GM19023 (cell line): ENCODE measurements around the gene U2AF1.
"Not testable (repeated sequence)": the region's sequence is repeated elsewhere in the genome, so short reads cannot be mapped to it uniquely, and the experiment has no call there.

Experiments used
- ATAC-seq: cut with Tn5 transposase; IDR thresholded peaks from one replicate; pipeline ENCODE4 v1.9.1; 2021; ENCODE audit warnings: mild to moderate bottlenecking, moderate library complexity; ENCODE audit not compliant: unreplicated experiment

The U2AF1 gene, protein sequence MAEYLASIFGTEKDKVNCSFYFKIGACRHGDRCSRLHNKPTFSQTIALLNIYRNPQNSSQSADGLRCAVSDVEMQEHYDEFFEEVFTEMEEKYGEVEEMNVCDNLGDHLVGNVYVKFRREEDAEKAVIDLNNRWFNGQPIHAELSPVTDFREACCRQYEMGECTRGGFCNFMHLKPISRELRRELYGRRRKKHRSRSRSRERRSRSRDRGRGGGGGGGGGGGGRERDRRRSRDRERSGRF

DNA sequence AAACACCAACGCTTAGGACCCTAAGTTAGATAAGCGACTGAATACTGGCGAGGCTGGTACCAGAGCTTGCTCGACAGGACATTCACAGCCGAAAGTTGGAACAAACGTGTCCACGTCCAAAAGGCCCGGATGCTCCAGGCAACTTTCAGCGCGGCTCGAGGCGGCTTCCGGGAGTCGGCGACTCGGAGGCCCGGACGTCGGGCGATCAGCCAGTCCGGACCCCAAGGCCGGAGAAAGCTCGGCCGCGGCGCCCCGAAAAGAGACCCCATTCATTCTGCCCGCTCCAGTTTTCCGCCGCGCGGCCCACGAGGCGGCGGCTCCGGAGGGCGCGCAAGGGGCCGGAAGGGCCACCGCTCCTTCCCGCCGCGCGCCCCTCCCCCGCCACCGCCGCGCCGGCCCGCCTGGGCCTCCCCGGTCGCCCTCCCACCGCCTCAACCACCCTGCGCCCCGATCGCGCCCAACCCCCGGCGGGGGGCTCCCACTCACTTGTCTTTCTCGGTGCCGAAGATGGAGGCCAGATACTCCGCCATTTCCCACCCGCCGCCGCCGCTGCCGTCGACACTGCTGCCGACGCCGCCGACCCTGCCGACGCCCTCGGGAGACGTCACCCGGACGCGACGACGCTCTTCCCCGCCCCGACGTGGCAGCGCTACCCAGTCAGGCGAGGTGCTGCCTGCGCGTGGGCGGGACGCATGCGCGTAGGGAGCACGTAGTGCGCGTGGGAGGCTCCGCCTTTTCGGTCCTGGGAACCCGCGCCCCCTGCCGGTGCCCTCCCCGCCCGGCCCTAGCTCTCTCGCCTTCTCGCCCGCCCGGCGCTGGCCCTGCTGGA lies at the start of gene U2AF1:
U2AF1 (minus strand) TSS at position 606 of the 829 bp plus-strand sequence; CDS start at position 530, 76 bp downstream.
- not testable (repeated sequence) for ATAC-seq

DNA sequence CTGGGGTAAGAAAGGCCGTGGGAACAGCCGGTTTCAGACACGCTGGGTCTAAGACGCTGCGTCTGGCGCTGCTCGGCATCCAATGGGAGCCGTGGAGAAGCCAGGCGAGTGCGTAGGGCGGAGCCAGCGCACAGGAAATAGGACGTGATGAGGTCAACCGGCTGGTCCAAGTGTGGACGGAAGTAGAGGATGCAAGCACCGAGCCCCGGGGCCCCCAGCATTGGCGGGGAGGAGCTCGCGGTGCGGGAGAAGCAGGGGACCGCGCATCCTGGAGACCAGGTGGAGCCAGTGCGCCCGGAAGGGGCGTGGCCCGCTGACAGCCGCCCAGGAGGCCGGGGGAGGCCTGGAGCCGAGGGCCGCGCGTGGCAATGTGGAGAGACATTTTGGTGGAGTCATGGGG lies 46.2 kb upstream of the U2AF1 start:
- ATAC-seq, result not testable (repeated sequence)

DNA sequence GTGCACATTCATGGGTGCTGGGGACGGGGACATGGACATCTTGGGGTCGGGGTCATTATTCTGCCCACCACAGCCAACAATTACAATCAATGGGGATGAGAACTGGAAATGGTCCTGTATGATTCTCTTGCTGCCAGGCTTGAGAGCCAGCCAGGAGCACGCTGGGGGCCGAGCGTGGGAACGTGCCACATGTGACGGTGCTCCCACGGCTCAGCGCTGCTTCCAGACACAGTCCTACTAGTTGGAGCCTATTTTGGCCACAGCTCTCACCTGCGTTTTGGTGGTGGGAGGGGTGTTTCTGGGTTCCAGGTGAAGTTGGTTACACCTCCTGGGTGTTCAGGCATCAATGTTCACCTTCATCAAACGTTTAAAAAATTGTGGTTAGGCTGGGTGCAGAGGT lies 42.0 kb upstream of the U2AF1 start:
- not testable (repeated sequence) for ATAC-seq

DNA sequence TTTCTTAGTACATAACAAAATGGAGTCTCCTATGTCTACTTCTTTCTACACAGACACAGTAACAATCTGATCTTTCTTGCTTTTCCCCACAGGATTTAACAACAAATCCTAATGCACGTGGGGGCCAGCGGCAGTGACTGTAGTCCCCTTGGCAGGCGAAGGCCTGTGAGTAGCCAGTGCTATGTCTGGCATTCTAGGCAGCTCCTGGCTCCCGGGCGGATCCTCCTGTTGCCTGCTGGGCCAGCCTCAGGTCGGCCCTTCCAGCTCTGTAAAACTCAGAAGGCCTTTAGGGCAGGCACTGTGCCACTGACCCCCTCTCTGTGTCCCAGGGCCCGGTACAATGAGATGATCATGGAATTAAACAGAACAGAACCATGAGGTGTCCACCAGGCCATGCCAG lies 40.6 kb upstream of the U2AF1 start:
- ATAC-seq, result not testable (repeated sequence)

DNA sequence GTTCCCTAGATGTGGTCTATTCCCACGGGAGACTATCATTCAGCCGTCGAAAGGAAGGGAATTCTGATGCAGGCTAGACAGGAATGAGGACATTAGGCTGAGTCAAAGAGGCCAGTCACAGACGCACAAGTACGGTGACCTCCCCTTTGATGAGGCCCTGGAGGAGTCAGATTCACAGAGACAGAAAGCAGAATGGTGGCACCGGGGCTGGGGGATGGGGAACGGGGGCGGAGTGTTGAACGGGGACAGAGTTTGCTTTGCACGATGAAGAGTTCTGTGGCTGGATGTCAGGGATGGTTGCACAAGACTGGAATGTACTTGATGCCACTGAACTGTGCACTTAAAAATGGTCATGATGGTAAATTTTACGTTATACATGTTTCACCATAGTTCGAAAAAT lies 39.3 kb upstream of the U2AF1 start:
- ATAC-seq, result not testable (repeated sequence)

DNA sequence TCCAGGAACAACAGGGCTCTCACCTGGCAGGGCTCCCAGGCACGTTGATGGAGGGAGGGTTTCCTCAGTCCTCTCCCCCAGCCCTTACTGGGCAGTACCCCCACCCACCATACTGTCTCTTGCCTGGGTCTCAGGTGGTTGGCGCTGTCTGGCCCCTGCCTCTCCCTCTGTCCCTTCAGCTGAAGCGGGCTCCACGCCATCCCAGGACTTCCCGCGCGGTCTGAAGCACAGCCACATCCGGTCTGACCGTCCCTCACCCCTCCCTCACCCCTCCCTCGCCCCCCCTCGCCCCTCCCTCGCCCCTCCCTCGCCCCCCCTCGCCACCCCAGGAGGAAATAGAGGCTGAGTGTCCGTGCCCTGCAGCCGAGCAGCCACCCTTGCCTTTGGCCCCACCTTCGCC lies 34.0 kb upstream of the U2AF1 start:
- not testable (repeated sequence) for ATAC-seq

DNA sequence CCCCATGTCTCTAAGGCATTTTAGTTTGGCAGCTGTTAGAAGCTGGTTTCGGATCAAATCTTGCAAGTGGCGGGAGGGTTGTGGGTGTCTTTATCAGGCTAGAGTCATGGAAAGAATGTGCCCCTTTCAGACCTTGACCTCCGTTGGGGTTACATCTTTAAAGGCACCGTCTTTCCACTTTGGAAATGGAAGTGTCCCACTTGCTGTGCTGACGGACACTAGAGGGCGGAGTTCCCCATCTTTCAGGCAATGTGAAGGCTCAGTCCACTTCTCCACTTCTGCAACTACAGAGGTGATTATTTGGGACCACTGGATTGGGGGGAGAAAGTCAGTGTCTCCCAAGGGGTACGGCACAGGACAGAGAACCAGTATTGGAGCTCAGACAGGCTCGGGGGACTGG lies 31.6 kb upstream of the U2AF1 start:
- not testable (repeated sequence) for ATAC-seq

DNA sequence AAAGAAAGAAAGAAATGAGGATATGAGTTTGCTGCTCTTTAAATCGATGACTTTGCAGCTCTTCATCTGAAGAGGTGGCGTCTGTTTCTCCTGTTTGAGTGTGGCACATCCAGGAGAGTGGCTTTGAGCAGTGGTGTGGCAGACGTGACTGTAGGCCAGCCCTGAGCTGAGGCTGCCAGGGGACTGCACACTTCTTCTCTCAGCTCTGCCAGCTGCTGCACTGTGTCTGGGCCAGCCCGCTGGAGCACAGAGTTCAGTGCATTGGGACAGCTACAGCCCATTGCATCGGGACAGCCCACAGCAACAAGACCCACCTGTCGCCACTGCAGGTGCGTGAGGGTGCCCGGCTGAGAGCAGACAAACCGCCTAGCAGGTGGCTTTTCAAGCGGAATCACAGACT lies 27.1 kb upstream of the U2AF1 start:
- ATAC-seq, result not testable (repeated sequence)

DNA sequence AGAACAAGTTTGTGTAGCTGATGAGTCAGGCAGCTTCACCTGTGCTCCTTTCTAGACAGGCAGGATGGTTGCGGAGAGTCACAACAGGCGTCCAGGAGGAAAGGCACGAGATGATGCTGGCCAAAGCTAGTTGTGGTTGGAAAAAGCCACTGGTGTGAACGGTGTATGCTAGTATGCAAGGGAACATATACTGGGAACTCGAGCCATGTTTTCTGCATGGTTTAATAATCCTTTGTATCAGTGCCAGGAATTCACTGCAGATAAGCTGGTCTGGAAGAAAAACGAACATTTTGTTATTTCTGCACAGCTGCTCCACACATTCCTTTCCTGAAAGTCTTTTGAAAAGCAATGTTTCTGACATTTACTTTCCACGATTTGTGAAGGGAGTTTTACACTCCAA lies 22.7 kb upstream of the U2AF1 start:
- ATAC-seq, result not testable (repeated sequence)

DNA sequence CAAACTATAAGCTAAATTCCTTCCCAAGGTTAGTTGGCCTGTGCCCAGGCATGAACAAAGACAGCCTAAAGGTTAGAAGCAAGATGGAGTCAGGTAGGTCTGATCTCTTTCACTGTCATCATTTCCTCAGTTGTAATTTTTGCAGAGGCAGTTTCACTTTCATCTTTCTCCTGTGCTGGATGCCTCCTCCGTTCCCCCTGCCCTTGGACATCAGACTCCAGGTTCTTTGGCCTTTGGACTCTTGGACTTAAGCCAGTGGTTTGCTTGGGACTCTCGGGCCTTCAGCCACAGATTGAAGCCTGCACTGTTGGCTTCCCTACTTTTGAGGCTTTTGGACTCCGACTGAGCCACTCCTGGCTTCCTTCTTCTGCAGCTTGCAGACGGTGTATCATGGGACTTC lies 8.6 kb upstream of the U2AF1 start:
- ATAC-seq, result not testable (repeated sequence)

DNA sequence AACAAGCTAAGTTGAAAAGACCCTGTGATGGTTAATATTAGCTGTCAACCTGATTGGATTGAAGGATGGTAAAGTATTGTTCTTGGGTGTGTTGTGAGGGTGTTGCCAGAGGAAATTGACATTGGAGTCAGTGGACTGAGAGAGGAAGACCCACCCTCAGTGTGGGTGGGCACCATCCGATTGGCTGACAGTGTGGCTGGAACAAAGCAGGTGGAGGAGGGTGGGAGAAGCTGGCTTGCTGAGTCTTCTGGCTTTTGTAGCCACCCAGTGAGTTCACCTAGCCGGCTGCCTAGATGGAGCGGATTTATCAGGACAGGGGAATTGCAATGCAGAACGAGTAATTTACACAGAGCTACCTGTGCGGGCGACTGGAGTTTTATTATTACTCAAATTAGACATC lies 7.1 kb upstream of the U2AF1 start:
- not testable (repeated sequence) for ATAC-seq

DNA sequence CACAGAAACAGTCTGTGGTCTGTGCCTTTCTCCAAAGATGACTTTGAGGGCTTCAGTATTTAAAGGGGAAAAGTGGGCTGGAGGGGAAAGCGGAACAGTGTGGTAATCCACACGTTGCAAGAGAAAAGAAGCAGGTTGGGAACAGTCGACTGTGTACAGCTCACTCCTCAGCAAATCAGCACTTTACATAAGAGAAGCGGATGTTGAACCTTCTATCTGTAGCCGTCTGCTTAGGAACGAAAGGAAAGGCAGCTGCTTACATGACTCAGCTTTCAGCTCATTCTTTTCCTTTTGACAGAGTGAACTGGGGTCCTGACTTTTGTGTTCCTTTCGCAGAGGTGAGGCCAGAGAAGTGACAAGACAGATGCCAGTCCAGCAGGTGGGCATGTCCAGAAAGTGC lies 1.6 kb upstream of the U2AF1 start:
- ATAC-seq, result not testable (repeated sequence)

DNA sequence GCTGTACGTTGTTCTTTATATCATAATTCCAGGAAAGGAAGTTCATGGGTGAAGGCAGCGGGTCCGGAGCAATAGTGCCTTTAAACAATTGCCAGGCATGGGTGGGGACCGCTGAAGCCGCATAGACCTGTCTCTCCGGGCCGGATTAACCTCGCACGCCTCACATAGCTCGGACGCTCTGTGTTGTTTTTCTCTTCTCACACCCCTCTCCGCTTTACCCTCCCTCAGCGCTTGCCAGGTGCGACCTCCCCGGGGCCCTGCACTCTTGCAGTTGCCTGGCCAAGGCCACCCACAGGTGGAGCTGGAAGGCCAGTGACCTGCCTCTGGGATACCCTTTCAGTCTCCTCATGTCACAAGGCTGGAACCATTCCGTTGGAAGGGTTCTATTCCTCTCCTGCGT lies 807 bp upstream of the U2AF1 start:
- not testable (repeated sequence) for ATAC-seq

DNA sequence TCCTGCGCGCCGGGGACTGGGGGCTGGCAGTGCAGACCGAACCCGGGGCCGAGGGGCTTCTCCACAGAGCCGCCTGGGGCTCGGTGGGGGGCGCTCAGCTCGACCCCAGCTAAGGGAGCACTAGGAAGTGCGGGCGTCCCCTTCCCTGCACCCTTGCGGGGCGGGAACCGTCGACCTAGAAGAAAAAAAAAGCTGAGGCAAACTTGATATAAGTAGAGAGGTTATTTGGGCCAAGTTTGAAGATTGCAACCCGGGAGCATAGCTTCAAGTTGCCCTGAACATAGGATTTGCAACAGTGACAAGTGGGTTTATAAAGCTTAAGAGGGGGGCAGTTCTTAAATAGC lies 396 bp upstream of the U2AF1 start:
- not testable (repeated sequence) for ATAC-seq

DNA sequence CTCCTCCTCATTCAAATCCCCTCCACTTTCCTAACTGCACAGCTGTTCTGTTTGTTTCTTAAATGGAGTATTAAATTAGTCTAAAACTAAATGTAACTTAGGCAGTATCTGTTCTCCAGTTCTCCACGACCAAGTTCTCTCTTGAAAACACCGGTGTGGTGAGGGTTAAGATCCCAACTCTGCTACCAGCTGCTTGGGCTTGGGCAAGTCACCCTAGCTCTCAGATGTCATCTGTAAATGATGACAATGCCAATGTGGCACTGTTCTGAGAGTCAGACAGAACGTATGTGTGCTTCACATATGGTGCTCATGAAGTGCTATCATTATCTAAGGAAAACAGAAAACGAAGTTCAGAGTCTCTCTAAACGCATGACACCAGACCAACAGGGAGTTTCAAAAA lies 2.7 kb downstream of the U2AF1 start:
- not testable (repeated sequence) for ATAC-seq

DNA sequence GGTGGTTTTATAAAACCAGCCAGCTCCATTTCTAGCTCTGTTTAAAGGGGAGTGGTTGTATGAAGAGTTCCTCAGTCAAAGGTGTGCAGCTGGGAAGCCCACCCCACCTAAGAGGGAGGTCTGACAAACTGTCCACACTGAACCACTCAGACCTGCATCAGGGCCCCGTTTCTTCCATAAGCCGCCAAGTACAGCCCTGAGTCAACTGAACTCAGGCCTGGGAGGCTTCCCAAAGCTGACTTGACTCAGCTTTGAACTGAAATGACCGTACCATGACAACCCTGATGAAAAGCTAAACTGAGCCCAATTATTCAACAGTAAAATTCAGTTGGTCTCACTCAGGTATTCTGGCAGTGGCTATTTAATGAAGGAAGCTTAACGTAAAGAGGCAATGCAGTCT lies 5.1 kb downstream of the U2AF1 start:
- ATAC-seq, result not testable (repeated sequence)

DNA sequence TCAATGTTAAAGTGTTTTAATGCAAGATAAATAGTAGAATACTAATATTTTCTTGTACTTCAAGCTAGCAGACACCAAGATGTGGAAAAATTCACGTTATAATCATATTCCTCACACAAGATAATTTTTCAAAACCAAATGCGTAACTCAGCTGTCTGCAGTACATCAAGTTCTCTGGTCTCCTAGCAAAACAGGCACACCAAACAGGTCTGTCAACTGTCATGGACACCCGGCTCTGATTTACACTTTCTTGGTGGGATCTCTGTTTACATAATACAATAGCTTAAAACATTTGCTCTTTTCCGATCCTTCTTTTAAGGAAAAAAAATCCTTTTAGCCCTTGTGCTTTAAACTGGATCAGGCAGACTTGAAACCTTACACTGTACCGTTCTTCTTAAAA lies 5.7 kb downstream of the U2AF1 start:
- not testable (repeated sequence) for ATAC-seq

DNA sequence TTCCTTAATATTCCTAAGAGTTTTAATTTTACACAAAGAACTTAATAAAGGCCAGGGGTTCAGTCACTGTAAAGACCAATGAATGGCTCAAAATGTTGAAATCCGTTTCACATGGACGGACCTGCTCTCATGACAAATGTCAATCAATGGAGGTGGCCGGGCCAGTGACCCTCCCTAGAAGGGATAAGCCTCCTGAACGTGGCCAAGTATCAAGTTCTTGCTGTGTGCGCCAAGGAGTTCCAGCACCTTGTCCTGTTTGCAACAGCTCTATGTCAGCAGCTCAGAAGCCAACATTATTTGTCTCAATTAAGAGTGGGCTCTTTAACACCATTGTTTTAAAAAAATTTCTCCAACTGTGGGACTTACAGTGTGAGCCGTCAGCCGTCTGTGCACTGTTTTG lies 6.4 kb downstream of the U2AF1 start:
- not testable (repeated sequence) for ATAC-seq

DNA sequence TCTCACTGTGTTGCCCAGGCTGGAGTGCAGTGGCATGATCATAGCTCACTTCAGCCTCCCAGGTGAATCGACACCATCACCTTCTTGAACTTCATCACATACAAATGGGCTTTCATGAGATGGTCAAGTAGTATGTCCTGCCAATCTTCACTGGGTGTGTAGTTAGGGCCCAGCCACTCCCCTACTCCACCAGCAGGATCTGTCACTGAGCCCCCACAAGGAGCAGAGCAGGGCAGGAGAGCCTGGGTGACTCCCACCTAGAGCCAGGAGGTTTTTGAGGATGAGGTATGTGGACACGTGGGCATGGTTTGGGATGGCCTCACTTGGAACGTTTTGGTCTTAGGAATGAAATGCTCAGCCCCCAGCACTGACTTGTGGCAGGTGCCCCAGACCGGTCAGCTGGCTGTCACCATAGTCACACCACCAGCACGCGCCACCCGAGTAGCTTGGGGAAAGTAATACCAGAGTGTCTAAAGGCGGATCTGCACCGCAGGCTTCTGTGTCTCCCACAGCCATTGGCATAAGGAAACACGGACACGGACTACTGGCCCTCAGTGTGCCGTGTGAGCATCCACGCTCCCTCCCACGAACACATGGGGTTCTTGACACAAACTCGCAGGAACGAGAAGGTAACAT lies 15.3 kb downstream of the U2AF1 start:
- ATAC-seq, result not testable (repeated sequence)

DNA sequence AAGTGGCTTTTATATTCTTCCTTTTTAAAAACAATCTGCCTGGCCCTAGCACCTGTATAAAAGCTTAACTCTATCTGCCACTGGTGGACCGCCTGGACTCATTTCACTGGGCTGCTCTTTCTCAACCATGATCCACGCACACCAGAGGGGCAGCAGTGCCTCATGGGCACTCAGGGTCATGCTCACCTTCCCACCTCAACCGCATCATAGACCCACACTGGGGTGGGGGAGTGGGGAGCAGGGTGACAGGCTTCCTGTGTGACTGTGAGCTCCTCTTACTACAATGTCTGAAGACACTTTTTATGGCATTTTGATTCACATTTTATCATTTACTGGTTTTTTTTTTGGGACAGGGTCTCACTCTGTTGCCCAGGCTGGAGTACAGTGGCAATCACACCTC lies 16.4 kb downstream of the U2AF1 start:
- not testable (repeated sequence) for ATAC-seq

DNA sequence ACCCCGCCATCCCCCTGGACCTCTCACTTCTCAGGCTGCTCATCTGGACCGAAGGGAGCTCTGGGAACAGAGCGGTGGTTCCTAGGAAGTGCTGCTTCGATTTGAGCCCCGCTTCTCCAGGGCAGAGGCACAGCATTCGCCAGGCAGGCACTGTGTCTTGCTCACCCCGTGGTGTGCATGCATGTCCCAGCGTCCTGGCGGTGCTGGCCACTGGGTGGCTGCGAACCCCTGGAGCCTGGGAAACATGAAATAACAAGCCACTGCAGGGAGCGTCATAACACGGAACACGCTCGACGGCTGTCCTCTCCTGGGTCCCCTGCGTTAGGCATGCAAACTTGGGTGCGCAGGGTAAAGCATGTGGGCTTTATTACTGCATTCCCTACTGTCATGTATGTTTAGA lies 17.9 kb downstream of the U2AF1 start:
- ATAC-seq, result not testable (repeated sequence)
